GM21619 (cell line): ENCODE data around the gene SRSF2.
"Not testable (repeated sequence)": the region's sequence is repeated elsewhere in the genome, so short reads cannot be mapped to it uniquely, and the experiment has no call there.

ENCODE experiments used
- ATAC-seq: cut with Tn5 transposase; IDR thresholded peaks from one replicate; pipeline ENCODE4 v1.9.1; 2021; ENCODE audit not compliant: unreplicated experiment

SRSF2 gene

DNA sequence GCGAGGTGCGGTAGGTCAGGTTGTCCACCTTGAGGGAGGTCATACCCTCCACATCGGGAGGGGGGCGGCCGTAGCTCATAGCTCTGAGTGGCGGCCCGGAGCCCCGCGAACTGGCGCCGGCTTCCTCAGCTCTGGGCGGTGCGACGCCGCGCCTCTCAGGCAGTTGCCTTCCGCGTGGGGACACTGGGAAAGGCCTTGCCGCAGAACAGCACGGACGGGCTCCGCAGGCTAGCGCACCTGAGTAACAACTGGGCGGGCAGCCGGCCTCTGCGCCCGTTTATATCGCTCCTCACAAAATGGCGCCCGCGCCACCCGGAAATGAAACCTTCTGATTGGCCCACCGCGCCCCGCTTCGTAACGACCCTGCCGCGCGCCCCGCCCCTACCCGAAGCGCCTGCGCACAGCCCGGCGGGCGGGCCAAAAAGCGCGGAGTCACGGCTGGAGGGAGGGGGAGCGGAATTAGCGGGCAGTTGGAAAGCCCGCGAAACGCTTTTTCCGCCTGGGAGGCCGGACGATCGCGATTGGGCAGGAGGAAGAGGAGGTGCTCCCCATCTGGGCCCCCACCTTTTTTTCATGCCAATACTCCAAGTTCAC lies at the start of gene SRSF2:
Gene SRSF2, minus strand, starts transcription at position 250 of the 594 bp plus-strand sequence. Its CDS starts 171 bp downstream, at position 79.
- ATAC-seq = peak; percentile 58

DNA sequence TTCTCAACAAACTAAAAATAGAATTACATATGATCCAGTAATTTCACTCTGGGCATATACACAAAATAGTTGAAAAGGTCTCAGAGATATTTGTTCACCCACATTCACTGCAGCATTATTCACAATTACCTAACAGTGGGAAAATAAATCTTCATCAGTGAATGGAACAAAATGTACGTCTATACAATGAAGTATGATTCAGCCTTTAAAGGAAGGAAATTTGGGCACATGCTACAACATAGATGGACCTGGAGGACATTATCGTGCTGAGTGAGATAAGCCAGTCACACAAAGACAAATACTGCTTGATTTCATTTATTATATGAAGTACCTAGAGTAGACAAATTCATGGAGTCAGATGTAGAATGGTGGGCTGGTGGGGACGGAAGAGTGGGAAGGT lies 47.8 kb upstream of the SRSF2 start:
- no peak for ATAC-seq

DNA sequence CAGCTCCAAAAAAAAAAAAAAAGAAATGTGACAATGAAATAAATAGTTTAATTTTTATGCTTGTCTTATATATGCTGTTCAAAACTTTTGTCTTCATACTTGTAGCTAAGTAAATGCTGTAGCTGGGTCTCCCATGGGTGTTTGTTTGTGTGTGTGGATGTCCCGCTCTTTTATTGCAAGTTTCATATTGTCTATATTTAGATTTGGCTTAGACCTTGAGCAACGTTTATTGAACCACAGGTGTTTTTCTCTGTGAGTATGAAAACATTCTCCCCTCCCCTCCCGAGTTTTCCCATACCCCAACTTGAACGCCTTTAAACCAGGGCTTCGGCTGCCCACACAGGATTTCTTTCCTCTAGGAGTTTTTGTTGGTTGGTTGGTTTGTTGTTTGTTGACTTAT lies 46.0 kb upstream of the SRSF2 start:
- ATAC-seq = no peak

DNA sequence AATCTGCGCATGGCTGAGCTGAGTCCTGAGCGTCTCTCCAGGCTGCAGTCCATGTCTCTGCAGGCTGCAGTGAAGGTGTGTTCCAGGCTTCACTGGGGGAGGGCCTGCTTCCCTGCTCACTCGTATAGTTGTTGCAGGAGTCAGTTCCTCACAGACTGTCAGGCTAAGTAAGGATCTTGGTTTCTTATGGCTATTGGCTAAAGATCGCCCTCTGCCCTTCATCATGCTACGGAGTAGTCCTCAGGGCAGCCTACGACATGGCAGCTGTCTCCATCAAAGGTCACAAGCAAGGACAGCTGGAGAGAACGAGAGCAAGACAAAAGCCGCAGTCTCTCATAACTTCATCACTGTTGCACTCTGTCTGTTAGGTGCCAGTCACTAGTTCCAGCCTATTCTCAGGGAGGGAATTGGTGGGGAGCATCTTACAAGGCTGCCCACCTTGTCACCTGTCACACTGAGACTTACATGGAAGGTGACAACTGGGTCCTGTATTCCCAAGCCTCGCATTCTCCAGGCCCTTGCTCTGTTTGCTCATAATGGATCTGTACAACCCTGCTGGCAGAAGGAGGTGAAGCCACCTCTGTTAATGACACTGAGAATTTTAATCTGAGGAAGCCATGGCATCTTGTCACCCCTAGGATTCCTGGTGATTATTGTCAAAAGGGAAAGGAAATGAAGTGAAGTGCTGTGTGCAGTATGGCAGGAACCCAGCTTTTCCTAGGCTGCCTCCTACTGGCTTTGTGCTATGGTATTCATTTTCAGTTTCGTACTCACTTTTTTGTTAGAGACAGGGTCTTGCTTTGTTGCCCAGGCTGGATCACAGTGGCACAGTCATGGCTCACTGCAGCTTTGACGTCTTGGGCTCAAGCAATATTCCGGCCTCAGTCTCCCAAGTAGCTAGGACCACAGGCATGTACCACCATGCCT lies 44.2 kb upstream of the SRSF2 start:
- ATAC-seq = no peak

GRCh38 chr17:76775021-76775600 lies 38.0 kb upstream of the SRSF2 start:
- no peak for ATAC-seq

GRCh38 chr17:76772842-76773525 lies 35.9 kb upstream of the SRSF2 start:
- ATAC-seq = no peak

DNA sequence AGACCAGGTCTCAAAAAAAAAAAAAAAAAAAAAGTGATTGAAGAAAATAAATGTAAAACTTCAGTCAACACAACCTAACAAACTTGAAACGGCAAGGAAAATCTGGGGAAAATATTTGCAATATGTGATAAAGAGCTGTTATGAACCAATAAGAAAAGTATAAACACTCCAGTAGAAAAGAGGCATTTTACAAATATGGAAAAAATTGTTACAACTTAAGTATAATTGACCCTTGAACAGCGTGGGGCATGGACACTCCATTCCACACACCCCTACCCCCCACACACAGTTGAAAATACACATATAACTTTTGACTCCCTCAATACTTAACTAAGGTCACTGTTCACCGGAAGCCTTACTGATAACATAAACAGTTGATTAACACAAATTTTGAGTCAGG lies 21.4 kb upstream of the SRSF2 start:
- ATAC-seq = no peak

- ATAC-seq = no peak
Observed at GRCh38 chr17:76757256-76757655, 20.1 kb upstream of the SRSF2 start.

GRCh38 chr17:76755285-76755684 lies 18.2 kb upstream of the SRSF2 start:
- ATAC-seq = no peak

GRCh38 chr17:76753061-76753961 lies 16.2 kb upstream of the SRSF2 start:
- ATAC-seq = no peak

GRCh38 chr17:76752006-76752405 lies 14.9 kb upstream of the SRSF2 start:
- ATAC-seq = no peak

DNA sequence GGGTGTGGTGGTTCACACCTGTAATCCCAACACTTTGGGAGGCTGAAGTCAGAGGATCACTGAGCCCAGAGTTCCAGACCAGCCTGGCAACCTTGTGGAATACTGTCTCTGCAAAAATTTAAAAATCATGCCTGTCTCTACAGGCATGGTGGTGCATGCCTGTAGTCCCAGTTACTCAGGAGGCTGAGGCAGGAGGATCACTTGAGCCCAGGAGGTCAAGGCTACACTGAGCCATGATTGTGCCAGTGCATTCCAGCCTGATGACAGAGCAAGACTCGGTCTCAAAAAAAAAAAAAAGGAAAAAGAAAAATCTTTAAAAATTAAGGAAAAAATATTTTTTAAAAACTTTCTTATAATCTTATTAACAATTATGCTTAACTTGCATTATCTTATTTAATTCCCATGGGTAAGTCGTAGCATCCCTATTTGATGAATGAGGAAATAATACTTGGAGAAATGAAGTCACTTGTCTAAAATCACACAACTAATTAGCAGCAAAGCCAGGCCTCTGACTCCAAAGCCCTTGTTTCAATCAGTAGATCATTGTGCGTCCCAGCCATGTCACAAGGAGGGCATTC lies 14.4 kb upstream of the SRSF2 start:
- no peak for ATAC-seq

- no peak for ATAC-seq
Observed at GRCh38 chr17:76748657-76749056, 11.5 kb upstream of the SRSF2 start.

DNA sequence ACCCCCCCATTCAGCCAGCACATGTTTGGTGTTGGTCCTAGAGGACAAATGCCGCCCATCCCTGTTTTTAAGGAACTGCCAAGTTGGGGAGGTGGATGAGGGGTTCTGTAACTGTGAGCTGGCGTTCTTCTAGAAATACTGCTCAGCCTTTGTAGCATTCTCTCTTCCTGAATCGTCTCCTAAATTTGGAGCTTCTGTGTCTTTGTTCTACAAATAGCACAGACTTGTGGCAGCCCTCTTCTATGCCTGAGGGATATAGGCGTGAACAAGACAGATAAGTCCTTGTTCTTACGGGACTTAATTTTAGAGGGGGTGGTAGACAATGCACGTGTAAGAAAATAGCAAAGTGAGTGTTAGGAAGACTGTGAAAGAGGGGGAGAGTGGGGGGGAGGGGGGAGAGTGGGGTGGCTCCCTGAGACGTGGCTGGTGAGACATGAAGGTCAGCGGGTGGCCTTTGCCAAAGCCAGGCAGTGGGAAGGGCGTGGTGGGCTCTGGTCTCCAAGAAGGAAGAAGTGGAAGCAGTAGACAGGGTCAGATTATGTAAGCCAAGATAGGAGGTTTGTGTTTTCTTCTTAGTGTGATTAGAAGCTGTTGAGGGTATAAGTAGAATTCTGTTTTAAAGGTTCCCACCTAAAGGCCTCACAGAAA lies 10.7 kb upstream of the SRSF2 start:
- no peak for ATAC-seq

GRCh38 chr17:76745785-76746184 lies 8.7 kb upstream of the SRSF2 start:
- not testable (repeated sequence) for ATAC-seq

GRCh38 chr17:76744747-76745146 lies 7.6 kb upstream of the SRSF2 start:
- ATAC-seq = no peak

- ATAC-seq = no peak
Observed at GRCh38 chr17:76742958-76743357, 5.8 kb upstream of the SRSF2 start.

DNA sequence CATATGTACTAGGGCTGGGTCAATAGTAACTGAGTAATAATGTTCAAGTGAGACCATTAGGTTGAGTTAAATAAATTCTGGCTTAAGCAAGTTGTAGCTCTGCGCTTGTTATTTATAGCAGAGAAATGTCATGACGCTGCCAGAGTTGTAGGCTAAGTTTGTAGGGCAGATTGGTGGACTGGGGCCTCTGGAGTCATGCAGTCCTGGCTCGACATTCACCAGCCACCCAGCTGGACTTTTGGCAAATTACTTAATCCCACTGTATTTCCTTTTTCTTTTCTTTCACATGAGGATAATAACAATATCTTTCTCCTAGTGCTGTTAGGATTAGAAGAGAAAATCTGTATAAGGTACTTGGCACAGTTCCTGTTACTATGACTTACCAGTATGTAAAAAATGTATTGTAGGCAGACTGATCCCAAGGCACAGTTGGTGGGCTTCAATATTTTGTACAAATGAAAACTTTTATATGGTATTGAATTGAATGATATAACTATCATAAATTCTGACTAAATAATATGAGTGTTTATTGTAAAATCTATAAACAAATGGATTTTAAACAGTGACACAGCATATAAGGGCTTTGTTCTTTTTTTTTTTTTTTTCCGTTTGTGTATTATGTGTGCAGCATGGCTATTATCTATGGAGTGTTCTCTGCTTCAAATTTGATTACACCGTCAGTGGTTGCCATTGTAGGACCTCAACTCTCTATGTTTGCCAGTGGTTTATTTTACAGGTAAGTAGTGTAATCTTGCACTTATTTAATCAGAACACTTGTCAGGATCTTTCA lies 3.4 kb upstream of the SRSF2 start:
- ATAC-seq = no peak
